Measurements from ENCODE around the gene STAT3.

The STAT3 gene

DNA sequence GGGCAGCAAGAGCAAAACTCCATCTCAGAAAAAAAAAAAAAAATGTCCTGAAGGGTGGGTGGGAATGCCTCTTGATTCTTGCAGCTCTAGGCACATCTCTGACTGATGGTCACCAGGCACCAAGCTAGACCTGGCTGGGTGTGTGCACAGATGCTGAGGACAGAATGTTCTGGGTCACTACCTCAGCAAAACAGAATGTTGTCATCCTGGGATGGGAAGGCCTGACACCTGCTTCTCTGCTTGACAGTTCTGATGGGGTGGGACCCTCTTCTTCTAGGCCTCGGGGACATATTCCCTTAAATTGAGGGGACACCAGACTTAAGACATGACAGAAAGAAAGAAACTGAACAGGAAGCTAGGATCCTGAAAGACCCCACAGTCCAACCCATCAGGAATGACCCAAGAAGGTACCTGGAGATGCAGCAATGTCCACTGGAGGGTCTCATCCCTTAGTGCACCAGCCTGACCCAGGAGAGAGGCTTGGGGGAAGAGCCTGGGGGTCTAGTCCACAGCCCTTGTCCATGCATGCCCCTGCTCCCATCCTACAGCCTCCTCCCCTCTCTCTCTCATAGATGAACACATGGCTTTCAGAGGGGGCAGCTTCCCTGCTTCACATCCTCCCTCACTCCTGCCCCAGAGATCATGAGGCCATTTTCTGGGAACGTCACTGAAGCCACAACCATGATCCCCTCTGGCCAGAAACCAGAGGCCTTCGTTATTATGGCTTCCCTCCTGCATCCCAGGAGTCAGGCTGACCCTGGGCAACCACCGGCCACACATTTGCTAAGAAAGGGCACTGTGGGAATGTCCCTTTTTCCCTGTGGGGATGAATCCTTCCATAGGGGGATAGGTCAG lies 108.2 kb downstream of the STAT3 start:
- H3K27me3 Mint-ChIP-seq = peaks cover 5% of the 10 kb centered on the region
- H3K36me3 Mint-ChIP-seq (ENCODE audit: low read depth) = peaks cover 7% of the 10 kb centered on the region
- H3K4me3 Mint-ChIP-seq = no peak overlapping the region
- intact Hi-C loops (cut with micrococcal nuclease) = loop anchor here (10.0 kb wide), 2 partner anchors 55 to 255 kb away; partner anchors contain the start of gene NKIRAS2
- peaks cover 38% of the 10 kb centered on the region for H3K4me1 Mint-ChIP-seq (ENCODE audit: low read depth)
- H3K27ac Mint-ChIP-seq = no peak overlapping the region
- no peaks in the 10 kb centered on the region for H3K9me3 Mint-ChIP-seq

DNA sequence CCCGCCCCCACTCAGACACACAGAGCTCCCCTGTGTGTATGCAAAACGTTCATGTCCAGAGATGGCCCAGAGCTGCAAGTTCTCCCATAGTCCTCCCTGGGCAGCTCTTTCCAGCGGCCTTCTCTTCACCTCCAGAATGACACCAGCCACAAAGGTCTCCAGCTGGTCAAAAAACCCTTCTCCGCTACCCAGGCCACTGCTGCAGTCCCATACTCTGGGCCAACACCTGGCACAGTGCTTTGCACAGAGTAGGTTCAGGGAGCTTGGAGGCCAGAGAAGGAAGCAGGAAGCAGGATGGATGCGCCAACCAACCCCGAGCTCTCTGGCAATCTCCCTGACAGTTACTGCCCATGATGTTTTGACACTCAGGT lies 110.9 kb downstream of the STAT3 start:
- H3K36me3 Mint-ChIP-seq (ENCODE audit: low read depth) = peaks cover 7% of the 10 kb centered on the region
- intact Hi-C loops (cut with micrococcal nuclease) = loop anchor here (10.0 kb wide), 1 partner anchor 53 kb away; no protein-coding TSS in a partner anchor
- no peaks in the 10 kb centered on the region for H3K9me3 Mint-ChIP-seq
- H3K27ac Mint-ChIP-seq = peak overlapping the region; percentile 83
- peaks cover 5% of the 10 kb centered on the region for H3K27me3 Mint-ChIP-seq
- H3K4me3 Mint-ChIP-seq = peak overlapping the region; percentile 72
- peaks cover 42% of the 10 kb centered on the region for H3K4me1 Mint-ChIP-seq (ENCODE audit: low read depth)

DNA sequence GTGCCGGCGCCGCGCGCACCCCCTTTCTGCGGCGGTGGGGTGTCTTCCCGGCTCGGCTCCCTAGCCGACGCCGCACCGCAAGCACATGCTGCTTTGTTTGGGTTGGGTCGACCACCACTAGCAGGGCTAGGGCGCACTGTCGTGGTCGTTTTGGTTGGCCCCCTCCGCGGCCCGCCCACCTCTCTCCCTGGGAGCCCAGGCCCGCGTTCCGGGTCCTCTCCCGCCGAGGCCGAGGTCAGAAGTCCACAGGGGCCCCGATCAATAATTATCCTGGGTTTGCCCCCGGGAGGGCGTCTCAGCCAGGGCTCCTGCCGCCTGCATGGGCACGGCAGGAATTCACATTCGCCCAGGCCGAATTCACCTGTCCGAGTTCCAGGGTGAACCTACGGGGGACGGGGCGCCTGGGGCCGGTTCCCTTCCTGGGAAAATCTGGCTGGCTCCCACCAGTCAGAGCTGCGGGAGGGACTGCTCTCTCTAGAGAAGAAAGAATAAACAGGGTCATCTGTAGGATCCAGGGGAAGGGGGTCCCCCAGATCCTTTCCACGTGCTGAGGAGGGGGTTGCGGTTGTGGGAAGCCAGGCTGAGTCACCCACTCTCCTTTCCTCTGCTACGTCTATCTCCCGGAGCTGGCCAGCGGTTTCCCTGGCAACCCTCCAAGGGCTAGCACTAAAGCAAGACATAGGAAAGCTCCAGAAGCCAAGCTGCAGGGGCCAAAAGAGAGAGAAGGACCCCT lies 111.5 kb downstream of the STAT3 start:
- Mint-ChIP-seq H3K9me3 (no peaks in the 10 kb centered on the region), H3K27me3 (peaks cover 5% of the 10 kb centered on the region), H3K4me3 (peak overlapping the region; percentile 72), H3K4me1 (ENCODE audit: low read depth) (peaks cover 48% of the 10 kb centered on the region), H3K36me3 (ENCODE audit: low read depth) (peaks cover 7% of the 10 kb centered on the region), H3K27ac (peak overlapping the region; percentile 83)
- intact Hi-C loops (cut with micrococcal nuclease) = loop anchor here (10.0 kb wide), 1 partner anchor 52 kb away; no protein-coding TSS in a partner anchor

DNA sequence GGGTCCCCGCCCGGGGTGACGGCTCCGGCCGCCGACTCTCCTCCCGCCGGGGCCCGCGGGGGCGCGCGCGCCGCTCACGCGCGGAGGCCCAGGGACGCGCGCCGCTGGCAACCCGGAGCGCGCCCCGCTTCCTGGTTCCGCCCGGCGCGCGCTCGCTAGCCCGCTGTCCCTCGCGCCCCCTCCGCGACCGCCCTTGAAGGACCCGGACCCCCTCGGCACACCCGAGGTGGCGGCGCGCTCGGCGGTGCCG lies 112.0 kb downstream of the STAT3 start, which contains the start of gene STAT5B:
Gene STAT5B, minus strand, starts transcription at position 33 of the 250 bp plus-strand sequence. CDS start 44,264 bp downstream, outside the sequence.
- peak within 1 kb of the TSS; percentile 83 for H3K27ac Mint-ChIP-seq
- intact Hi-C loops (cut with micrococcal nuclease) = loop anchor here (10.0 kb wide), 1 partner anchor 51 kb away; no protein-coding TSS in a partner anchor

DNA sequence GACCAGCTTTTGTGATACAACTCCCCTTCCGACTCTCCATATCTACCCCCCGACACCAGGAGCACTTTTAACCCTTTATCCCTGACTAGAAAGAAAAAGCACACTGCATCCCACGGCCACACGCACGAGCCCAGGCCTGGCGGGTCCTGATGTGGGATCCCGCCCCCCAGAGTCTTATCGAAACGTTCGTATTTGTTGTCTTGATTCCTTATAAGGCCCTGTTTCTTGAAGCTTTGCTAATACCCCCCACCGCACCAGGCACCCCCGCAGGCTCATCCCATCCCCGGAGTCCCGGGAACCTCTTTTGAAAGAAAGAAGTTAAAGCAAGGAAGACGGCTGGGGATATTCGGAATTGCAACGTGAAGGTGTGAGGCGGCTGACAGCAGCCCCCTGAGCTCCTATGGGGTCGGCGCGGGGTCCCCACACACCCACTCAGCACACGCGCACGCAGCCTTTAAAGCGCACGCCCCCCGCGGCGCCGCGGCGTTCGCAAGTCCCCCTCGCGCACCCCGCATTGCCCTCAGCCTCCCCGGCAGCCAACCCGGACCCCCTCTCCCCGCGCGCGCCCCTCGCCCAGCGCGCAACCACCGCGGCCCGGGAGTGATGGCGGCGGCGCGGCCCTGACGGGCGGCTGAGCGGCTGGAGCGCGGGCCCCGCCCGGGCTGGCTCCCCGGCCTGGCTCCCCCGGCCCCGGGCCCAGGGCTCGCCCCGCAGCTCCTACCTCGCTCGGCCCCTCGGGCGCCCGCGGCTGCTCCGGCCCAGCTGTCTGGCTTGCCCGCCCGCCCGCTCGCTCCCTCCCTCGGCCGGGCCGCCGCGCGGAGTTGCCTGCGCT lies 112.5 kb downstream of the STAT3 start:
- peak overlapping the region; percentile 89 for H3K4me3 Mint-ChIP-seq
- no peaks in the 10 kb centered on the region for H3K9me3 Mint-ChIP-seq
- peaks cover 5% of the 10 kb centered on the region for H3K27me3 Mint-ChIP-seq
- peaks cover 7% of the 10 kb centered on the region for H3K36me3 Mint-ChIP-seq (ENCODE audit: low read depth)
- peak overlapping the region; percentile 83 for H3K27ac Mint-ChIP-seq
- H3K4me1 Mint-ChIP-seq (ENCODE audit: low read depth) = peaks cover 51% of the 10 kb centered on the region
- intact Hi-C loops (cut with micrococcal nuclease) = loop anchor here (10.0 kb wide), 1 partner anchor 51 kb away; no protein-coding TSS in a partner anchor

More for the DNA sequence above, 112.0 kb downstream of the STAT3 start, which contains the start of gene STAT5B:
- H3K36me3 Mint-ChIP-seq (ENCODE audit: low read depth) = peaks cover 7% of the 10 kb centered on the region
- H3K9me3 Mint-ChIP-seq = no peaks in the 10 kb centered on the region
- peaks cover 5% of the 10 kb centered on the region for H3K27me3 Mint-ChIP-seq
- peak within 1 kb of the TSS; percentile 89 for H3K4me3 Mint-ChIP-seq
- H3K4me1 Mint-ChIP-seq (ENCODE audit: low read depth) = peaks cover 51% of the 10 kb centered on the region

DNA sequence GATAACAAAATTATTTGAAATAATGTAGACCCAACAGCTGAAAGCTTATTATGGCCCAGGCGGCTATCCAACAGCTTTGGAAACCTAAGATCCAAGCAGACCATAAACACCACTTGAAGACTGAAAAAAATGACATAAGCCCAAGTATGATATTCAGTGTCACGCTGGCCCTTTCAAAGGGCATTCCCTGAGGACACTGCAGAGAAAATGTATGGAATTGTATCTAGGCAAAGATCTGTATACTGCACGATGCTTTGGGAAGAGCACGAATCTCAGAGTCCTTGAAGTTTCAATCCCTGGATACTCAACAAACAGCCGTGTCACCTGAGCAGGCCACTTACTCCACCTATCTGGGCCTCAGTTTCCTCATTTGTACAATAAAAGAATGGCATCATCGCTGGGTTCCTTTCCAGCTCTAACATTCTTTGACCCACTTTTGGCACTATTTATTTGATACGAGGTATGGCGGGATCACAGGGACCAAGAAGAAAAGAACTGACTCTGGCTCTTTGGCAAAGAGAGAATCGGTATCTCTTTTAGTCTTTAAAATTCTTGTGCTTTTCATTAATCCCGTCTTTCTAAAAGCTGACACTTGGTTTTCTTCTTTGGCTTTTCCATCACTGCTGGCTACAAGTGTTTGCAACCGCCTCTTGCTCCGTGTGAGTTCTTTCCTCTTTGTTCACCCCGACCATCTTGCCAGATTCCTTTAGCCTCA lies 113.3 kb downstream of the STAT3 start:
- intact Hi-C loops (cut with micrococcal nuclease) = loop anchor here (10.0 kb wide), 1 partner anchor 50 kb away; no protein-coding TSS in a partner anchor
- H3K27ac Mint-ChIP-seq = peak overlapping the region; percentile 72
- H3K36me3 Mint-ChIP-seq (ENCODE audit: low read depth) = peaks cover 7% of the 10 kb centered on the region
- H3K4me1 Mint-ChIP-seq (ENCODE audit: low read depth) = peaks cover 51% of the 10 kb centered on the region
- H3K4me3 Mint-ChIP-seq = peak overlapping the region; percentile 89
- no peaks in the 10 kb centered on the region for H3K9me3 Mint-ChIP-seq
- H3K27me3 Mint-ChIP-seq = peaks cover 5% of the 10 kb centered on the region

DNA sequence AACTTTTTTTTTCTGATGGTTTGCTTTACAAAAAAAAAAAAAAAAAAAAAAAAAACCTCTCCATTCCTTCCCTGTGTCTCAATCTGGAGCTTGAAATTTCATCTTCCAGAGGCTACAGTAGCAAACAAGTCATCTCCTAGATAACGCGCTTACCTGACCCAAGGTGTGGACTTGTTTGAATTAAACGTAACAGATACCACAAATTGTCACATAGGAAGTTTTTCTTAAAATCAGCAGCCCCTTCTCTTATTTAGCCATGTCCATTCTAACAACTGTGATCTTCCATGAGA lies 114.0 kb downstream of the STAT3 start:
- intact Hi-C loops (cut with micrococcal nuclease) = loop anchor here (10.0 kb wide), 1 partner anchor 49 kb away; no protein-coding TSS in a partner anchor
- Mint-ChIP-seq H3K4me3 (no peak overlapping the region), H3K36me3 (ENCODE audit: low read depth) (peaks cover 7% of the 10 kb centered on the region), H3K4me1 (ENCODE audit: low read depth) (peaks cover 51% of the 10 kb centered on the region), H3K9me3 (no peaks in the 10 kb centered on the region), H3K27ac (no peak overlapping the region), H3K27me3 (peaks cover 5% of the 10 kb centered on the region)

DNA sequence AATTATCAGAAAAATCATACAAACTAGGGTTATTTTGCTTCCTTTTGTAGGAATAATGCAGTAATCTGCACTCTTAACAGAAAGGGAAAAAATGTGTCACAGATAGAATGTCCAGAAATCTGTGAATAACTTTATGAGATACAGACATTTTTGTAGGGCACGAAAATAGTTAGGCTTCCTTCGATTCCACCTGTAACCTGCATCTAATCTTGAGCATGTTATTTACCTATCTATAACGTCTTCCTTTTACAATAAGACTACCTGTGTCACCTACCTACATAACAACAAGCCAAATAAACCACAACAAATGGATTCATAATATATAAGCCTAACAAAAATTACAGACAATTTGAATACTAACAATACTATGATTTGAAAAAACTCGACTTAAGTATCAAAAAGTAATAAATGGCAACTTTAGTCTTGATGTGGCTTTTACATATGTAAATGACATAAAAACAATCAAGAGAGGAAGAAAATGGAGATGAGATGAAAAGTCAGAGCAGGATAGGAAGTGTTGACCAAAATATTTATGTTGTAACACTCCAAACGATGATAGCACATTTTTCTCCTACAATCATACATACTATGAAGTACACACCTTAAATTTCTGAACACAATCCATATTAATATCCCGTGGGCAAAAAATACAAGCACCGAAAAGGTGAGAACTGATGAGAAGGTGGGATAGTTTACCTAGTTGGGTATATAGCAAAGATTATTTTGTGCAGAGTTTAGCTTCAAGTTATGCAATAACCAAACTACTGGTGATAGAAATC lies 114.6 kb downstream of the STAT3 start:
- Mint-ChIP-seq H3K4me1 (ENCODE audit: low read depth) (peaks cover 51% of the 10 kb centered on the region), H3K4me3 (no peak overlapping the region), H3K27me3 (peaks cover 5% of the 10 kb centered on the region), H3K27ac (no peak overlapping the region), H3K36me3 (ENCODE audit: low read depth) (peaks cover 7% of the 10 kb centered on the region), H3K9me3 (no peaks in the 10 kb centered on the region)
- intact Hi-C loops (cut with micrococcal nuclease) = loop anchor here (2.0 to 10.0 kb wide), 2 partner anchors 15 to 49 kb away; partner anchors contain the start of gene STAT5A

DNA sequence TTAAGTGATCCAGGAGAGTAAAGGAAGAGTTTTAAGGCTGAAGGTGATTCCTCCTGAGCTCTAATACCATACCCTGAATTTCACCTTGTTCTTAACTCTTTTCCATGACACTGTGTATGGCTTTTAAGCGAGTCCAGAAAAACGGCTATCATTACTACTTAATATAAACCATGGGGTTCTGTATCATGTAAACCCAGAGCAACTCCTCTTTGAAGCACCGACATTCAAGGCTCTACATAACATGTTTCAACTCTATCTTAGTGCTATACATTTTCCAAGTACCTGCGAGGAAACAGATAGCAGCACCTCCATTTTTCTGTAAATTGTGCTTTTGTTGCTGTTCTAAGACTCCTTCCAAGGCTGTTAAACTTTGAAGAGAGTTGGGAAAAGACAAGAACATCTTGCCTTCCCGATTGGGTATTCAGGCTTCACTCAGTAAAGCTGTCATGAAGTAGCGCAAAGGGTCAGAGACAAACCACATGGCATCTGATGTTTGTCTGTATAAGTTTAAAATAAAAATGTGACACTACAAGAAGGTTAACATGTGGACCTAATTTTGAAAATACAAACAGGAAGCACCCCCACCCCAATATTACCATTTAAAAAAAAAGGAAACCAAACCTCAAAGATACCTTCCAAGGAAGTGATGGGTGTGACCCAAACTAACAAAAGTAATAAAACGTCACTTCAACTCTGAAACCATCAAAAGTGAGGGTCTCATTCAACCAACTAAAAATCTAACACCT lies 115.9 kb downstream of the STAT3 start:
- intact Hi-C loops (cut with micrococcal nuclease) = loop anchor here (2.0 to 10.0 kb wide), 2 partner anchors 16 to 48 kb away; partner anchors contain the start of gene STAT5A
- Mint-ChIP-seq H3K9me3 (no peaks in the 10 kb centered on the region), H3K27me3 (peaks cover 2% of the 10 kb centered on the region), H3K27ac (no peak overlapping the region), H3K36me3 (ENCODE audit: low read depth) (peaks cover 7% of the 10 kb centered on the region), H3K4me3 (no peak overlapping the region), H3K4me1 (ENCODE audit: low read depth) (peaks cover 49% of the 10 kb centered on the region)

DNA sequence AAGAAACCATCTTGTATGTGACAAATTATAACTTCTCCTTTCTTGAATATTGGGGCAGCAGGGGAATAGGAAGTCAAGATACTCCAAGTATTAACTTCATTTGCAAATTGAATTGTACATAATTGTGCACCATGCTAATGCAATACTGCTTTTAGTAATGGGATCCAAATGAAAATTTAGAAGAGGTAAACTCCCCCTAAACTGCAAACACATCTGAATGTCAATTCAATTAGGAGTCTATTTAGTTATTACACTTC lies 116.5 kb downstream of the STAT3 start:
- H3K36me3 Mint-ChIP-seq (ENCODE audit: low read depth) = peaks cover 7% of the 10 kb centered on the region
- peaks cover 42% of the 10 kb centered on the region for H3K4me1 Mint-ChIP-seq (ENCODE audit: low read depth)
- no peaks in the 10 kb centered on the region for H3K9me3 Mint-ChIP-seq
- no peak overlapping the region for H3K4me3 Mint-ChIP-seq
- H3K27ac Mint-ChIP-seq = no peak overlapping the region
- no peaks in the 10 kb centered on the region for H3K27me3 Mint-ChIP-seq
- intact Hi-C loops (cut with micrococcal nuclease) = loop anchor here (2.0 to 10.0 kb wide), 2 partner anchors 17 to 47 kb away; partner anchors contain the start of gene STAT5A

DNA sequence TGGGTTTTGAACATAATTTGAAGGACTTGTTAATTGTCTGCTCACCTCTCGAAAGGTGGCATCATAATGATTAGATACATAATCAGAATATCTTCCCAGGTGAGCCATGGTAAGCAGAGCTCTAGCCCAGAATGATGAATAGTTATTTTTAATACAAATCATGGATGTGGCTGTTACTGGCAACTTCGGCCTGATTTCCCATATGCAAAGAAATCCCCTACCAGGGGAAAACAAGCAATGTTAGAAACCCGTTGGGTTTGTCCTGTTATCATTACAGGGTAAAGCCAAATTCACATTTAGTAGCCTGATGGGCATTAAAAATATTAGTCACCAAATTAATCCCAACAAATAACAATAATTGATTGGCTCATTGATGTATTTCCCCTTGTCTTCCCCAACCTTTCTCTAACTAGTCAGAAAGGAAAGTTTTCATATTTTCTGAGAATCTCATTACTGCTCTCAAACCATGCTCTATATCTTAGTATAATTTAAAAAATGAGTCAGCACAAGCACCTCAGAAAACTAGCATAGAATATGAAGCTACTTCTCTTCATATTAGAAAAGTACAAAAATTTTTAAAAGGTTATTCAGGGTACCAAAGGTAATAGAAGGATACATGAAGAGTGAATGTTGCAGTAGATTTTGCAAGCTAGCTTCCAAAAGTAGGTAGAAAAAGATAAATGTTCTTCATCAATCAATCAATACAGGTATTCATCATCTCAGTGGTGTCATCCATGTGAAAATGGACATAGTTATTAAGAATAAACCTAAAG lies 117.0 kb downstream of the STAT3 start:
- H3K4me1 Mint-ChIP-seq (ENCODE audit: low read depth) = peaks cover 42% of the 10 kb centered on the region
- H3K36me3 Mint-ChIP-seq (ENCODE audit: low read depth) = peaks cover 7% of the 10 kb centered on the region
- no peak overlapping the region for H3K27ac Mint-ChIP-seq
- H3K9me3 Mint-ChIP-seq = no peaks in the 10 kb centered on the region
- no peak overlapping the region for H3K4me3 Mint-ChIP-seq
- H3K27me3 Mint-ChIP-seq = no peaks in the 10 kb centered on the region
- intact Hi-C loops (cut with micrococcal nuclease) = loop anchor here (10.0 kb wide), 1 partner anchor 46 kb away; no protein-coding TSS in a partner anchor

Measured in dendritic cell treated with granulocyte-macrophage colony-stimulating factor and Interleukin-4, amounts not matched to agents 40 ng/mL and 50 ng/mL, for 4 days (primary cell).